Upper lobe of right lung (tissue), 1 donor: ENCODE results near the gene SEL1L3. TPM values are rescaled to one million over a fixed set of nuclear protein-coding genes. Genes with fewer than 3 reads are reported as not detected.

Source experiments
- ATAC-seq: fragments of 200-7000 bp; cut with Tn5 transposase; one replicate; pipeline ENCODE4 v1.9.1; 2020; ENCODE audit warnings: mild to moderate bottlenecking, moderate library complexity
- DNase-seq: peaks from one replicate; pipeline ENCODE4 v3.0.0-alpha.2; 2020
- H3K27ac ChIP-seq: fragments of 200-600 bp; one replicate; pipeline ENCODE4 v1.8.0; 2022
- H3K27me3 ChIP-seq: fragments of 200-600 bp; one replicate; pipeline ENCODE4 v1.8.0; 2022; ENCODE audit warnings: mild to moderate bottlenecking
- H3K36me3 ChIP-seq: fragments of 200-600 bp; one replicate; pipeline ENCODE4 v1.8.0; 2022
- H3K4me1 ChIP-seq: fragments of 200-600 bp; one replicate; pipeline ENCODE4 v1.8.0; 2022
- H3K4me3 ChIP-seq: fragments of 200-600 bp; one replicate; pipeline ENCODE4 v1.8.0; 2022; ENCODE audit warnings: mild to moderate bottlenecking
- H3K9me3 ChIP-seq: fragments of 200-600 bp; one replicate; pipeline ENCODE4 v1.8.0; 2022
- CTCF ChIP-seq: fragments of 200-600 bp; IDR thresholded peaks from one replicate; pipeline ENCODE4 v1.8.0; 2022; ENCODE audit warnings: antibody characterized with exemption
- intact Hi-C: fragments of 100-400 bp; cut with DNase I; formaldehyde crosslinking; loops from one replicate; pipeline ENCODE4 v1.11.0; 2022
- total RNA-seq: library from RNA; stranded (reverse); fragmentation: NEBNext Ultra II Directional; extraction: Animal tissue kit (Norgen Biotek cat#: 25700); gene quantifications from one replicate; pipeline ENCODE4 v1.2.1, GENCODE V29; 2021
- donor health status: DM: no; HTN: yes; CAD: no; lungs with severe emphysema.

SEL1L3 gene
- total RNA-seq, 1 donor from 2014 or later: 69.2 TPM

GRCh38 chr4:25795091-25795490 is 67.7 kb downstream of the SEL1L3 start:
- DNase-seq: no peak
- H3K36me3 ChIP-seq: peaks cover 9% of the 10 kb centered on the region
- intact Hi-C loops: no loop called here
- no peak for ATAC-seq
- no peak overlapping the region for H3K27ac ChIP-seq
- TF ChIP-seq CTCF: no peak
- H3K4me1 ChIP-seq: no peaks in the 10 kb centered on the region
- no peak overlapping the region for H3K4me3 ChIP-seq
- no peaks in the 10 kb centered on the region for H3K27me3 ChIP-seq
- no peaks in the 10 kb centered on the region for H3K9me3 ChIP-seq

GRCh38 chr4:25792876-25793275 is 69.9 kb downstream of the SEL1L3 start:
- DNase-seq (no peak), ATAC-seq (no peak)
- H3K27ac ChIP-seq: no peak overlapping the region
- no peaks in the 10 kb centered on the region for H3K9me3 ChIP-seq
- intact Hi-C loops: no loop called here
- H3K4me1 ChIP-seq: no peaks in the 10 kb centered on the region
- H3K36me3 ChIP-seq: peaks cover 16% of the 10 kb centered on the region
- H3K27me3 ChIP-seq: no peaks in the 10 kb centered on the region
- no peak overlapping the region for H3K4me3 ChIP-seq
- no peak for TF ChIP-seq CTCF

- H3K4me1 ChIP-seq: no peaks in the 10 kb centered on the region
- H3K4me3 ChIP-seq: no peak overlapping the region
- H3K27me3 ChIP-seq: no peaks in the 10 kb centered on the region
- peak; percentile 48 for TF ChIP-seq CTCF
- ATAC-seq: peak; percentile 83
- intact Hi-C loops: no loop called here
- no peaks in the 10 kb centered on the region for H3K9me3 ChIP-seq
- DNase-seq: no peak
- no peak overlapping the region for H3K27ac ChIP-seq
- peaks cover 16% of the 10 kb centered on the region for H3K36me3 ChIP-seq
These were observed 70.5 kb downstream of the SEL1L3 start for GRCh38 chr4:25792200-25792791.

- H3K9me3 ChIP-seq: no peaks in the 10 kb centered on the region
- H3K4me3 ChIP-seq: no peak overlapping the region
- H3K4me1 ChIP-seq: no peaks in the 10 kb centered on the region
- no peak for ATAC-seq
- peaks cover 13% of the 10 kb centered on the region for H3K36me3 ChIP-seq
- no peaks in the 10 kb centered on the region for H3K27me3 ChIP-seq
- TF ChIP-seq CTCF: no peak
- no peak for DNase-seq
- intact Hi-C loops: no loop called here
- no peak overlapping the region for H3K27ac ChIP-seq
These were observed 72.8 kb downstream of the SEL1L3 start for GRCh38 chr4:25790024-25790423.

- Histone ChIP-seq H3K9me3 (no peaks in the 10 kb centered on the region), H3K27ac (no peak overlapping the region), H3K36me3 (peaks cover 22% of the 10 kb centered on the region), H3K4me1 (no peaks in the 10 kb centered on the region), H3K27me3 (no peaks in the 10 kb centered on the region), H3K4me3 (no peak overlapping the region)
- intact Hi-C loops: no loop called here
- no peak for TF ChIP-seq CTCF
- no peak for DNase-seq
- ATAC-seq: no peak
These were observed 74.0 kb downstream of the SEL1L3 start for GRCh38 chr4:25788703-25789238.
